HG02571 (cell line): ENCODE data around the gene LDLRAD2.
"Not testable (repeated sequence)": the region's sequence is repeated elsewhere in the genome, so short reads cannot be mapped to it uniquely, and the experiment has no call there.

ENCODE experiments used
- ATAC-seq: cut with Tn5 transposase; IDR thresholded peaks from one replicate; pipeline ENCODE4 v1.9.1; 2021; ENCODE audit warnings: mild to moderate bottlenecking, moderate library complexity; ENCODE audit not compliant: unreplicated experiment

The LDLRAD2 gene

DNA sequence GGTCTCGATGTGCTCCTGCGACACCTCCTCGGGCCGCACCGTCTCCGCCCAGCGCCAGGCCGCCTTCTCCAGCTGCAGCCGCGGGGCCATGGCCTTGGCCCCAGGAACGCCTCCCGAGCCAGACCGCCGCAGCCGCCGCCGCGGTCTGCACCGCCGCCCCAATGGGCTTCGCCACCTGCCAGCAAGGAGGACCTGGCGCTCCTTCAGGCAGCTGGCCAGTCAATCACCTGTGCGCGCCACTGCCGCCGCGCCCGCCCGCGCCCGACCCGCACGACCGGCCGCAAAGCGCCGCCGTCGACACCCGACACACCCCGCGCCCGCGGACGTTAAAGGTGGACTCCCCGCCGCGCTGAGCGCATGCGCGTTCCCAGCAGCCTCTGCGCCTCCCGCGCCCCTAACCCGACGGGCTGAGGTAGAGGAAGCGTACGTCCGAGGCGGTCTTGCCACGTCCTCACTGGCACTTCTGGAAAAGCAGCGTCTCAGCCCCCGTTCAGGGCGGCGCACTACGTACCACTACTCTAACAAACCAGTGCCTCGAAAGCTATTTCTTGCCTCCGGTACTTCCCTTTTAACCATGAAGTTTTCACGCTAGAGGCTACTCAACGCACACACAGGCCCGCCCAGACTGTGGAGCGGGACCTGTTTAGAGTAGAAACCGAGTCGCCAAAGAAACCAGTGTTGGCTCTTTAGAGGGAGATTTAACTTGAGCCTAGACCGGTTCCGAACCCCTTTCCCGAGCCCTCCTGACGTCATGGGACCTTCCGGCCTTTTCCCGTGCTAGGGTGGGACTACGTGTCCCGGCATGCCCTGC, 29.0 kb upstream of the LDLRAD2 start, which contains the start of gene USP48:
Gene USP48 (minus strand): TSS at position 282 of the 811 bp plus-strand sequence. CDS start 192 bp downstream, at position 90.
- peak; percentile 75 for ATAC-seq

DNA sequence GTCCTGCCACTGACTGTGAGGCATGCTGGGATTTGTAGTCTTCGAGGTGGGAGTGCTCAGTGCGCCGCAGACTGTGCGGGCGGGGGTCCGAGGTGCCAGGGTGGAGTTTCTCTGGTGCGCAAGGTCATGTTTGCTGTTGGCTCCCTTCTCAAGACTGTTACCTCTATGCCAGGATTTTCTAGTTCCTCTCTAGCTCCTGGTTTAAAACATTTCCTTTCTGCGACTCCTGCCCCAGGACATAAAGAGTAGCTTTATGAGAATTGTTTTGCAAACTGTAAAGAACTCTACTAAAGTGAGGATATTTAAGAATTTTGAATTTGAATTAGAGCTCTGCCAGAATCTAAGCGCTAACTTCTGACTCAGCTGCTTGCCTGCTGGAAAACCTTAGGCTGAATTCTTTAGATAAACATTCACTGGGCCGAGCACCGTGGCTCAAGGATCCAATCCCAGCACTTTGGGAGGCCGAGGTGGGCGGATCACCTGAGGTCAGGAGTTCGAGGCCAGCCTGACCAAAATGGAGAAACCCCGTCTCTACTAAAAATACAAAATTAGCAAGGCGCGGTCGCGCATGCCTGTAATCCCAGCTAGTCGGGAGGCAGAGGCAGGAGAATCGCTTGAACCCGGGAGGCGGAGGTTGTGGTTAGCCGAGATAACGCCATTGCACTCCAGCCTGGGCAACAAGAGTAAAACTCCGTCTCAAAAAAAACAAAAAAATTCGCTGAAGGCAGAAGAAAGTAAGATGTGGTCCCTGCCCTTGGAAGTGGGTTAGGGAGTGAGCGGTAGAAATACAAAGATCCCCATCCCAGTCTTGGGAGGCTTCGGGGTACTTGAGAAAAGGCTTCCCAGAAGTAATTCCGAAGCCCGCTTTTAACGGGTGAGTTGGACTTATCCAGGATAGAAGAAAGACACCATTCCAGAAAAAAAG, 28.1 kb upstream of the LDLRAD2 start:
- ATAC-seq, result no peak

DNA sequence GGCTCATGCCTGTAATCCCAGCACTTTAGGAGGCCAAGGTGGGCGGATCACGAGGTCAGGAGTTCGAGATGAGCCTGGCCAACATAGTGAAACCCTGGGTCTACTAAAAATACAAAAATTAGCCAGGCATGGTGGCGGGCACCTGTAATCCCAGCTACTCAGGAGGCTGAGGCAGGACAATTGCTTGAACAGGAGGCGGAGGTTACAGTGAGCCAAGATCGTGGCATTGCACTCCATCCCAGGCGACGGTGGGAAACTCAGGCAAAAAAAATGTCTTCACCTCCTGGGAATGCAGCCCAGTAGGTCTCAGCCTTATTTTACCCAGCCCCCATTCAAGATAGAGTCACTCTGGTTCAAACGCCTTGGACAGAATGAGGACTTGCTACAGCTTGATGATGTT, 26.3 kb upstream of the LDLRAD2 start:
- not testable (repeated sequence) for ATAC-seq

DNA sequence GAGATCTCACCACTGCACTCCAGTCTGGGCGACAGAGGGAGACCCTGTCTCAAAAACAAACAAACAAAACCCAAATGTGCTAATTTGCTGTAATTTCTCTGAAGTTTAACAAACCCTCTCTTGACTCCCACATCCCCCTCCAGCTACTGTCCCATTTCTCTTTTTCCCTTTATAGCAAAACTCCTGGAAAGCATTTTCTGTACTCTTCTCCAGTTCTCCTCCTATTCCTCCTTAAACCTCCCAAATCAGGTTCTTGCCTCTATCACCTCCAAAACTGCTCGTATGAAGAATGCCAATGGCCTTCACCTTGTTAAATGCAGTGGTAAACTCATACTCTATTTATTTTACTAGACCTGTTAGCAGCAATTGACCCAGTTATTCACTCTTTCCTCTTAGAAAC, 25.4 kb upstream of the LDLRAD2 start:
- ATAC-seq, result no peak

DNA sequence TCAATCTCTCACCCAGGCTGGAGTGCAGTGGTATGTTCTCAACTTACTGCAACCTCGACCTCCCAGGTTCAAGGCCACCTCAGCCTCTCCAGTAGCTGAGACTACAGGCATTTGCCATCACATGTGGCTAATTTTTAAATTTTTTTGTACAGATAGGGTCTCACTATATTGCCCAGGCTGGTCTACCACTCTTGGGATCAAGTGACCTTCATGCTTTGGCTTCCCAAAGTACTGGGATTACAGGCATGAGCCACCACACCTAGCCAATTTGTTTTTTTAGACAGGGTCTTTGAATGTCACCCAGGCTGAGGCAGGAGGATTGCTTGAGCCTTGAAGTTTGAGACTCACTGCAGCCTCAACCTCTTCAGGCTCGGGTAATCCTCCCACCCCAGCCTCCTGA, 19.0 kb upstream of the LDLRAD2 start:
- no peak for ATAC-seq

DNA sequence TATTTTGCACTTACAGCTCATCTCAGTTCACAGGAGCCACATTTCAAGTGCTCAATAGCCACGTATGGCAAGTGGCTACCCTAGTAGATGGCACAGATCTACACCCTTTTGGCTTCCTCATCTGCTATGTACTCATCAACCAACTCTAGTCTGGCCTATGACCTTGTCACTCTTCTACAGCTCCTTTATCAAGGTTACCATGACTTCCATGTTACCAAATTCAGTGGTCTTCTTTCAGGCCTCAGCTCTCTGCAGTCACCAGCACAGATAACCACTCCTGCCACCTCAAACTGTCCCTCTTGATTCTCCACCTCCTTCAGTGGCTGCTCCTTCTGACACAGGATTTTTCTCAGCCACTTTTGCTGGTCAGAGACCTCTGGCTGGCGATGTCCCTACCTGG, 17.4 kb upstream of the LDLRAD2 start:
- no peak for ATAC-seq

DNA sequence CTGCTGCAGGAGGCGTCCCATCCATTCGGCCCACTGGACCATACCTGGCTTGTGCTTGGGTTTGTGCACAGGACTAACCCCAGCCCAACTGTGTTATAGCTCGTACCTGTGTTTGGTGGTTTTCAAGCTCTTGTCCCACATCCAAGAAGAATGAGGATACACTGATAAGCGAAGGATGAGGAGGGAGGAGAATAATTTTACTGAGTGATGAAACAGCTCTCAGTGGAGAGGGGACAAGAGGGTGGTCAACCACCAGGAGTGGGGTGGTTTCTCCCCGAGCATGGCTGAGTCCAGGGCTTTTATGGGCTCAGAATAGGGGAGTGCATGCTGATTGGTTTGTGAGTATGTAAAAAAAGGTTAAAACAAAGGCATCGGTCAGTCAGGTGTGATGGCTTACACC, 17.0 kb upstream of the LDLRAD2 start:
- no peak for ATAC-seq

DNA sequence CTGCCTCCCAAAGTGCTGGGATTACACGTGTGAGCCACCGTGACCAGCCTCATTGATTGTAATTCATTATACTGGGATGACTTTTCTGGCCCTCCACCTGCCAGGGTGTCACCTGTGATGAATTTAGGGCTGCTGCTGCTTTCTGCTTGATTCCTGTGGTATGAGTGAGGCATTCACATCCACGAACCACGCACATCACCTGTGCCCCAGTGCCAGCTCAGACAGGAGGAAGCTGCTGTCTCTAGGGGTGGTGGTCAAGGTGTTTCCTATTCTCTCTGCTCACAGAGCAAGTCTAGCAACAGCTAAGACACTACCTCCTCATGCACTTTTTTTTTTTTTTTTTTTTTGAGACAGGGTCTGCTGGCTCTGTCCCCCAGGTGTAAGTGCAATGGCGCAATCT, 12.3 kb upstream of the LDLRAD2 start:
- no peak for ATAC-seq

DNA sequence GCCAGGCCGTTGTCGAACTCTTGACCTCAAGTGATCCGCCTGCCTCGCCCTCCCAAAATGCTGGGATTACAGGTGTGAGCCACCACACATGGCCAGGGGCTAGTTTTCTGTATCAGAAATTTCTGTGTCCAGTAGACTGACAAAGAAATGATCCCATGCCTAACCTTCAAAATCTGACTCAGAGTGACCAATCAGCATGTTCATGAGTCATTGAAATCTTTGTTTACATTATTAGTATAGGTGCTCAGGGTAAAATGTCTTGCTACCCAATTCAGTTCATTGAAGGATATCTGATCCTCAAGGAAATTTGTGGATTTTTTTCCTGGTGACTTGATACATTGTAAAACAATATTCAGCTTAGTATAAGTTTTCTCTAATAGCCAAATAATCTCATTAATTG, 11.0 kb upstream of the LDLRAD2 start:
- ATAC-seq, result no peak

DNA sequence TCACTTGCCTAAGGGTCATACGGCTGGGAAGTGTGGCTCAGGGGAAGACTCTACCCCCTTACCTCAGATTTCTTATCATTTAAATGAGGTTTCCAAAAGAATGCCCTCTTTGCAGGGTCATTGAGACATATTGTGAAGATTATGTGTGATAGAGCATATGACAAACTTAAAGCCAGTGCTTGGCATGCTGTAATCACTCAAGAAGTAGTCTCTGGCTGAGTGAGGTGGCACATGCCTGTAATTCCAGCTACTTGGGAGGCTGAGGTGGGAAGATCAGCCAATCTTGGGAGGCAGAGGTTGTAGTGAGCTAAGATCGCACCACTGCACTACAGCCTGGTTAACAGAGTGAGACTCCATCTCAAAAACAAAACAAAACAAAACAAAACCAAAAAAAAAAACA, 7.5 kb upstream of the LDLRAD2 start:
- ATAC-seq, result no peak

DNA sequence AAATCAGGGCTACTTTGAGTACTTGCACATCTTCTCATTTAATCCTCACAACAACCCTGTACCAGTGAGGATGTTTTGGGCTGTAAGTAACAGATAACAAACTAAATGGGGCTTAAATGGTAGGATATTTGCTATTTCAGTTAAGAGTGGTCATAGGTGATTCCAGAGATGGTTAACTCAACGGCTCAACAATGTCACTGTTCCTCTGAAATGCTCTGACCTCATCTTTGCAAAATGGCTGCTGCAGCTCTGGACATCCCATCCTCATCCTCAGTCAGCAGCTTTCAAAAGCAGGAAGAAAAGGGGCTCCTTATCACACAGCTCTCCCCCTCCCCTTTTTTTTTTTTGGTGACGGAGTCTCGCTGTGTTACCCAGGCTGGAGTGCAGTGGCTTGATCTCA, 1.5 kb downstream of the LDLRAD2 start:
- ATAC-seq, result no peak

DNA sequence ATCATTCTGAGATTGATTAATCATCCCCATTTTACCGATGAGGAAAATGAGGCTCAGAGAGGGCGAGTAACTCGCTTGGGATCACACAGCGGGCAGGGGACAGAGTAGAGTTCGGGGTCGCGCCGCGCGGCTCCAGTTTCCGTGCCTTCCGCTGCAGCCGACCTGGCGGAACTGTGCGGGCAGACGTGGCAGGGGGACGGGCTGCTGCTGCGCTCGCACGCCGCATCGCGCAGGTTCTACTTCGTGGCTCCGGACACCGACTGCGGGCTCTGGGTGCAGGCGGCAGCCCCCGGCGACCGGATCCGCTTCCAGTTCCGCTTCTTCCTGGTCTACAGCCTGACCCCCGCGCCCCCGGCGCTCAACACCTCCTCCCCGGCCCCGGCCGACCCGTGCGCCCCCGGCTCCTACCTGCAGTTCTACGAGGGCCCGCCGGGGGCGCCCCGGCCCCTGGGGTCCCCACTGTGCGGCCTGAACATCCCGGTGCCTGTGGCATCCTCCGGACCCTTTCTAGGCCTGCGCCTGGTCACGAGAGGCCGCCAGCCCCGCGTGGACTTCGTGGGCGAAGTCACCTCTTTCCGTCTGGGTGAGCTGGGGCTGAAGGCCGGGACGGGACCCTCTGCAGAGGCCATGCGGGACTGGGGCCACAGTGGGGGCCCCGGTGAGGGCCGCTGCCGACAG, 2.3 kb downstream of the LDLRAD2 start:
- no peak for ATAC-seq

DNA sequence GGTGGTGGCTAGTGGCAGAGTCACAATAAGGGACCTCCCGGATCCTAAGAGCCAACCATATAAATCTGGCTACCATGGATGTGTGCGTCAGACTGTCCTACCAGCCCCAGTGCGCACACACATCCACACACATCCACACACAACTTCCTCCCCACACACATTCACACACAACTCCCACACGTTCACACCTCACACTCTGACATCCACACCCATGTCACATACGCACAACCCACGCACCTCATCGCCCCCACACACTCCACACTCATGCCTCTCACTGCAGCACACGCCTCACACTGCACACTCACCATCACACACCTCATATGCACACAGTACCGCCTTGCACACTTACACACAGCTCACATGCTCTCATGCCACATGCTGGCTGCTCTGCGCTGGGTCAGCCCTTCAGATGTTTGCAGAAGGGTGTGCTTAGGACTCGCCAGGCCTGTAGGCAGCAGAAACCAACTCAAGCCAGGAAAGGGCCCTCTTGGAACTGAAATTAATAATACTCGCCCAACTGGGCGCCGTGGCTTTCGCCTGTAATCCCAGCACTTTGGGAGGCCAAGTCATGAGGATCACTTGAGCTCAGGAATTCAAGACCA, 3.0 kb downstream of the LDLRAD2 start:
- ATAC-seq, result no peak

DNA sequence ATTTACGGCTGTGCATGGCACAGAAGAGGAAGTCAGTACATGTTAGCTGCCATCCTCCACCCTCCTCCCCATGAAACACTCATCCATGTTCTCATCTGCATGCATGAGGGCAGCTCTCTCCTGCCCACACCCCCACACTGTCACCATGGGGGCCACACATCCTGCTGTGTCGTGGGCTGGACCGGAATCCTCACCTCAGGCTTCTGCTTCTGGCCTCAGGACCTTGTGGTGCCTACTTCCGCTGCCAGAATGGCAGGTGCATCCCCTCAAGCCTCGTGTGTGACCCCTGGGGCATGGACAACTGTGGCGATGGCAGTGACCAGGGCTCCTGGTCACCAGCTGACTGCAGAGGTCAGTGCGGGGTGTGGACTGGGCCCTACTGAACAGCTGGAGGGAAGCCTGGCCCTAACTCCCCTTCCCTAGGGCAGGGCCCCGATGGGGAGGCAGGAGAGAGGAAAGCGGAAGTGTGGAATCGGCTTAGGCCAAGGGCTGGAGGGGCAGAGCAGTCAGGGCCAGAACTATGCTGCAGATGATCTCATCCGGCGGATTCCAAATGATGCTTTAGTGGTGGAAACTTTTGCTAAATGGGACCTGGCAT, 3.8 kb downstream of the LDLRAD2 start:
- no peak for ATAC-seq

DNA sequence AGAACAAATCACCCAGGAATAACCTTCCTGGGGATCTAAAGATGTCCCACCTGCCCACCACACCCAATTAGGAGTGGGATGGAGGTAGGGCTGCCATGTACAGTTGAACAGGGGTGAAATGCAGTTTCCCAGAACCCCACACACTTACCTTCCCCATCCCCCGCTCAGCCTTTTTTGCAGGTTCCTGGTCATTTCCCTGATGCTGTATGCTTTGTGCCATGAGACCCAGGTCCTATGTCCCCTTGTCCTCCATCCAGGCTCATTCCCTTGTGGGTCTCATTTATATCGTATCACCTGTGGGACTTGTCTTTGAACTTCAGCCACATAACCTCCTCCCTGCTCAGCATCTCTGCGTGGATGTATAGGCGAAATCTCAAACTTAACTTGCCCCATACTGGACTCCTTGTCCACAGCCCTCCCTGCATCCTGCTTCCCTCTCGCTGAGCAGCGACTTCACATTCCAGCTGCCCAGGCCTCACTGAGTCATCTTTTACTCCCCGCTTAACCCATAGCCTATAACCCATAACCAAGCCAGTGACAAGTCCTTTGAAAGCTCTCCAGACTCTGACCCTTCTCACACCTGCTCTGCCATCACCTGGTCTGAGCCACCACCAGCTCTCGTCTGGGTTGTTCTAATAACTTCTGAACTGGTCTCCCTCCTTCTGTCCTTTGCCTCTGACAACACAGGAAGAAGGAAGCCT, 4.7 kb downstream of the LDLRAD2 start:
- no peak for ATAC-seq

DNA sequence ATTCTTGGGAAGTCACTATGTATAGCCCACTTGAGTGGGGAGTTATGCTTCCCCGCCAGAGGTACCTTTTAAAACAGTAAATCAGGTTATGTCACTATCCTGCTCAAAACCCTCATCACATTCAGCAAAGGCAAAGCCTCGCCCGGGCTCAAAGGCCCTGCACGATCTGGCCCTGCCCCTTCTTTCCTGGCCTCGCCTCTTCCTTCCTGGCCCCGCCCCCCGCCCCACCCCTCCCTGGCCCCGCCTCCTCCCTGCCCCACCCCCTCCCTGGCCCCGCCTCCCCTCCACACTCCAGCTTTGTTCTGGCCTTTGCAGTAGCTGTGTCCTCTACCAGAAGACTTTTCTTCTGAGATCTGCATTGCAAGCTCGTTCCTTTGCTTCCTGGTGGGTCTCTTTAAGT, 6.6 kb downstream of the LDLRAD2 start:
- no peak for ATAC-seq

DNA sequence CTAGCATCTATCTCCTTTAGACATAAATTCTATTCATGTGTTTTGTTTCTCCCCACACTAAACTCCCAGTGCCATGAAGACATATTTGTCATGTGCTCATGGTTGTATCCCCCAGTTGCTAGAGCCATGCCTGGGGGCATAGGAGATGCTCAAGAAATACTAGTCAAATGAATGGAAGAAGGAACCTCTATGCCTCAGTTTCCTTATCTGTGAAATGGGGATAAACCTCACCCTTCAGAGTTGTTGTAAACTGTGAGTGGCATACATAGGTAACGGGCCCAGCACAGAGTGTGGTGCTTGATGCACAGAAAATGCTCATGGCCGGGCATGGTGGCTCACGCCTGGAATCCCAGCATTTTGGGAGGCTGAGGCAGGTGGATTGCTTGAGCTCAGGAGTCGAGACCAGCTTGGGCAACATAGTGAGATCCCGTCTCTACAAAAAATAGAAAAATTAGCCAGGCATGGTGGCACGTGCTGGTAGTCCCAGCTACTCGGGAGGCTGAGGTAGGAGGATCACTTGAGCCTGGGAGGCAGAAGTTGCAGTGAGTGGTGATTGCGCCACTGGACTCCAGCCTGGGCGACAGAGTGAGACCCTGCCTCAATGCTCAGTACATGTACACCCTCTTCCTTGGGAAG, 8.7 kb downstream of the LDLRAD2 start:
- ATAC-seq, result no peak

DNA sequence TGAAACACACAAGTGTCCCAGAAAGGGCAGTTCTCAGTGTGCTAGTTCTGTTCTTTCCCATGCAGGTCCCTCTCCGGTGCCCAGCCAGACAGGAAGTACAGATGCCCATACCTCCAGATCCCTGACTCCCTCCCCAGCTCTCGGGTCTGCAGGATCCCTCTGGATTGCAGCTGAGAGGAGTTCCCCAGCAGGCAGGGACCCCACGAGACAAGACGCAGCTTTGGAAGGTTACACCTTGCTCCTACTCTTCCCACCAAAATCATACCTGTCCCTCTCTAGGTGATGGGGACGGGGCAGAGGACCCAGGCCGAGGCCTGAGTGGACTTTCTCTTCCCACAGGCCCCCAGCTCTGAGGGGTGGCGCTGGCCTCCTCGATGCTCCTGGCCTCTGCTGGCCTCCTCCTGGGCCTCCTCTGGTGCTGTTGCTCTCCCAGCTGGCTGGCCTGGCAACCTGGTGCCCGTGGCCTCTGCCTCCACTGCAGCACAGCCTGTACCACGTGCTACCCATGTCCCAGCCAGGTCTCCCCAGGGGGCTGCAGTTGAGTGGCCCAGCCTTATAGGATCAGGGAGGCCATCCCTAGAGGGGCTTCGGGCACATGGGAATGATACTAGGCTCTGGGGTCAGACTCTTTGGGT, 9.4 kb downstream of the LDLRAD2 start:
- ATAC-seq, result no peak

DNA sequence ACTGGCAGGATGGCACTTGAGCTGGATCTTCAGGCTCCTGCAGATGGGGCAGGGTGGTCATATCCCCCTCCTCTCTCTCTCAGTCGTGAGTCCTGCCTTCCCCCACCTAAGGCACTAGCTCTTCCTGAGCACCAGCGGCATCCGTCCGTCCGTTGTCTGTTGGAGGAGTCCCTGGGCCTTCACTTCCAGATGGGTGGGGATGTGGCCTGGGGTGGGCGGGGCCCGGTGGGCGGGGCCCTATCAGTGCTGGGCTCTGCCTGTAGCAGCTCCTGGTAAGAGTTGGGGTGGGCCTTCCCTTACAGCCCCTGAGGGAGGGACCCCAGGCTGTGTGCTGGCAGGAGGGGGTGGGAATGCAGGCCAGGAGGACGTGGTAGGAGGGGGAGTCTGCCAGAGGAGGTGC, 10.3 kb downstream of the LDLRAD2 start:
- ATAC-seq, result no peak
